ENCODE measurements around the gene ARHGAP15.

Gene ARHGAP15

DNA sequence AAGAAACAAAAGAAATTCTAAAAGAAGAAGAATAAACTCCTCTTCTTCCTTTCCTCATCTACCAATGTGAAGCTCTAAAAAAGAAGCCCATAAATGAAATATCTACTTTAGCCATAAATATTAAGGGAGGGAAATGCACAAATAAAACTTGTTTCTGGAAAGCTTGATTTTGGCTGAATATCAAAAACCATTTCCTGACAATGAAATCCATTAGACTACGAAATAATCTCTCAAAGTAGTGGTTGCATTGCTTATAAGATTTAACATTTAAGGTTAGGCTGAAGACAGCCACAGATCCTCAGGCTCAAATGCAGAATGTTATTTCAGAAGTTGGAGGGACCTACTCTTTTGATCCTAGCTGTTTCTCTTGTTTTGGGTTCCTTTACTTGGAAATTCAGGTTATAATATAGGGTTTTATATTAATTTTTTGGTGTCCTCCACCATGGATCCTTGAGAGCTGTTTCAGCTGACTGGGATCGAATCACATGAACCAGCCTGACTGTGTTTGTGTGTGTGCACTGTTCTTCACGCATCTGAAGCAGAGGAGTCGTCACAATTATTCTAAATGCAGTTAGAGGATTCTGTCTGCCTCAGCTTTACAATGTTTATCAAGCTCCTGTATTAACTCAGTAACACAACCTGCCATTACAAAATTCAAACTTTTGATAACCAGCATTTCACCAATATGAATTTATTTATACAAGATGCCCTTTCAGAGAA, 474.8 kb downstream of the ARHGAP15 start:
- H3K4me1 ChIP-seq, result no peaks in the 10 kb centered on the region
- H3K36me3 ChIP-seq, result no peaks in the 10 kb centered on the region
- no peaks in the 10 kb centered on the region for H3K27me3 ChIP-seq
- H3K9ac ChIP-seq, result no peak overlapping the region
- no peak overlapping the region for H3K27ac ChIP-seq
- H3K4me2 ChIP-seq, result no peak overlapping the region
- no peak overlapping the region for H3K4me3 ChIP-seq
- H4K20me1 ChIP-seq, result no peaks in the 10 kb centered on the region
- H3K9me3 ChIP-seq, result no peaks in the 10 kb centered on the region
- no peak for TF ChIP-seq Cebpa-rat (IDR thresholded peaks at IDR 0.05)

DNA sequence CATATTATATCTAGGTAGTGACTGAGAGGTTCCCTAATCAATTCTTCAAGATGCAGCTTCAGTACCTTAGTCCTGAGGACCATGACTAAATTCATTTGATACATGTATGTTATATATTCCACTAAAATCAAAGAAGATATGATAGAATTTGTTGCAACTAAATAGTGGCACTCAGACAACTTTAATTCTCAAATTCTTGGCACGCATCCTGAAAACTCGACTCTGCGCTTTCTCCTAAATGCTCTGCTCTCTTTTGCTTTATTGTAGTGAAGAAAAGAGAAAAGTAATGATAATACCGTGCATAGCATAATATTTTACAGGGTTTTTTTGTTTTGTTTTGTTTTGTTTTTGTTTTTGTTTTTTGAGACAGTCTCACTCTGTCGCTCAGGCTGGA, 475.3 kb downstream of the ARHGAP15 start:
- Histone ChIP-seq H3K27ac (no peak overlapping the region), H3K9ac (no peak overlapping the region), H3K36me3 (no peaks in the 10 kb centered on the region), H3K27me3 (no peaks in the 10 kb centered on the region), H3K9me3 (no peaks in the 10 kb centered on the region), H3K4me2 (no peak overlapping the region), H3K4me3 (no peak overlapping the region), H4K20me1 (no peaks in the 10 kb centered on the region), H3K4me1 (no peaks in the 10 kb centered on the region)
- no peak for TF ChIP-seq Cebpa-rat (IDR thresholded peaks at IDR 0.05)

DNA sequence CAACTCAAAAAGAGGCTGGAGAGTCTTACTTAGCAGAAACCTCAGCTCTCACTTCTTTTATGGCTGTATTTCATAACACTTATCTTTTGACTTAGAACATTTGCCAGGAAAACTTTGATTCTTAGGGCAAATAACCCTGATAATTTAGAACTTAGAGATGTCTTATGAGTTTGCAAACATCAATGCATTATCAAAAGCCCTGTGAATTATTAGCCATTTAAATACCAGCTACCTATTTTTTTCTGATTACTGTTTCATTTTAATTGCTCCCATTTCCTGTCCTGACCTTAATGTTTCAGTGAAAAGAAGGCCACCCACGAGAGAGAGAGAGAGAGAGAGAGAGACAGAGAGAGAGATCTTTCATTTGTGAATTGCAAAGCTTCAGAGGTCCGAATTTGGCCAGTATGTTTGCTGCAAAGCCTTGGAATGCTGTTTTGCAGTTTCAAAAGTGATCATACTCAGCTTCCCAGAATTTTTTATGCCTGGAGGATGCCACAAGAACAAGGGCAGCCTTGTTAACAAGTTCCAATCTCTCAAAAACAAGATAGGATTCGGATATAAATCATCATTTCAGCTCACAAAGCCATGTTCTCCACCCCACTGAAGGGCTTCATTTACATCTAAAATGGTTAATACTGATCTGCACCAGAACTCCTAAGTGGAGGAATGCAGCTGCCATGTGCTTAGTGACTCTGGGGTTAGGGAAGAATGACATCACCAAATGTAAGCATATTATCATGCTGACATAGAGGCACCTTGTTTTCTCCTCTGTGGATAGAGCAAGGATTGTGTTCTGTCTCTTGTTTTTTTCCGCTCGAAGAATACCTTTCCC, 478.2 kb downstream of the ARHGAP15 start:
- Histone ChIP-seq H3K36me3 (no peaks in the 10 kb centered on the region), H3K4me2 (no peak overlapping the region), H3K9me3 (no peaks in the 10 kb centered on the region), H4K20me1 (no peaks in the 10 kb centered on the region), H3K27ac (no peak overlapping the region), H3K4me3 (no peak overlapping the region), H3K4me1 (no peaks in the 10 kb centered on the region), H3K9ac (no peak overlapping the region), H3K27me3 (no peaks in the 10 kb centered on the region)
- no peak for TF ChIP-seq Cebpa-rat (IDR thresholded peaks at IDR 0.05)

DNA sequence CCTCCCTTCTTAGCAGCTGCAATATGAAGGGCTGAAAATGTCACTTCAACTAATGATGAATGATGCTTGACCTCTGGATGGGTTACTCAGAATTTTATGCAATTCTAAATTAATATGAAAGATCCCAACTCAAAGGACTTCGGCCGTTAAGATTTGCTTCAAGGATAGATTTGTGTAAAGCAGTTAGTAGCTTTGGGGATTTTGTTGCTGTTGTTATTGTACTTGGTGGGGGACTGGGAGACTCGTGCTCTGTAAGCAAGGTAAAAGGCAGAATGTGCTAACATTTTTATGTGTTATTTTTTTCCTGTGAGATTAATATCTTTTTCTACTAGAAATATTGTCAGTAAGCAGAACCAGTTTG, 478.8 kb downstream of the ARHGAP15 start:
- Histone ChIP-seq H3K4me3 (no peak overlapping the region), H3K4me2 (no peak overlapping the region)
- TF ChIP-seq Cebpa-rat (IDR thresholded peaks at IDR 0.05), result no peak

DNA sequence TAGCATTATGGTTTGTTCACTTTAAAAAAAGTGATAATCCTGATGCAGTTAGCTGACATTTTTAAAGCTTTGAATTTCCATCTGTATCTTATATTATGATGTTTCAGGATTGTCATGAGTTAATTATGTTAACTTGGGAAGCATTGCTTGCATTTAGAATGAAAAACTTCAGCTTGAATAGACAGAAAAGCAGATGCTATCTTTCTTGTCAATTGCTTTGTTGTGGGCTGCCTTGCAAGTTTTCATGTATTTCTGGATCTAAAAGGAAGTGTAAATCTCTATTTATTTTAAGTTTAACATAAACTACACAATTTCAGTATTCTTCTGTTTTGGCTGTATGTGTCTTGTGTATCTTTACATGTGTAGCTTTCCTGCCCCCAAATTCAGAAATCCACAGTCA, 479.5 kb downstream of the ARHGAP15 start:
- Histone ChIP-seq H3K4me1 (no peaks in the 10 kb centered on the region), H3K36me3 (no peaks in the 10 kb centered on the region), H3K9me3 (no peaks in the 10 kb centered on the region), H3K9ac (no peak overlapping the region), H3K4me2 (no peak overlapping the region), H3K27ac (no peak overlapping the region), H3K4me3 (no peak overlapping the region), H4K20me1 (no peaks in the 10 kb centered on the region), H3K27me3 (no peaks in the 10 kb centered on the region)
- no peak for TF ChIP-seq Cebpa-rat (IDR thresholded peaks at IDR 0.05)

More for the DNA sequence above, 478.8 kb downstream of the ARHGAP15 start:
- no peaks in the 10 kb centered on the region for H3K4me1 ChIP-seq
- H3K9ac ChIP-seq, result no peak overlapping the region
- no peaks in the 10 kb centered on the region for H4K20me1 ChIP-seq
- H3K27ac ChIP-seq, result no peak overlapping the region
- no peaks in the 10 kb centered on the region for H3K36me3 ChIP-seq
- no peaks in the 10 kb centered on the region for H3K27me3 ChIP-seq
- H3K9me3 ChIP-seq, result no peaks in the 10 kb centered on the region

DNA sequence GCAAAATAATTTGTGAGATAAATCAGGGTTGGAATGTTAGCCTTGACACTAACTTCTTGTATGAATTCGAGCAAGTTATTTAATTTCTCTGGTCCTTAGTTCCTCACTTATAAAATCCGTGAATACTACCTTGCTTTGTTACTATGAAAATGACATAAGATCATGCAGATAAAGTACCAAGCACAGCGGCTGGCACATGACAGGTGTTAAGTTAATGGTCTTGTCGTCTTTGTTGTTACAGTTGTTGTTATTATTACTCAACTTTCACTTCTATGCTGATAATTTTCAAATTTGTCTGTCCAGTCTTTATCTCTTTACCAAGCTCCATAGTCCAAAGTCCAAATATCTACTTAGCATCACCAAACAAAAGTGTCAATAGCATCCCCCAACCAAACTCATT, 482.1 kb downstream of the ARHGAP15 start:
- Histone ChIP-seq H4K20me1 (no peaks in the 10 kb centered on the region), H3K9ac (no peak overlapping the region), H3K4me3 (no peak overlapping the region)

DNA sequence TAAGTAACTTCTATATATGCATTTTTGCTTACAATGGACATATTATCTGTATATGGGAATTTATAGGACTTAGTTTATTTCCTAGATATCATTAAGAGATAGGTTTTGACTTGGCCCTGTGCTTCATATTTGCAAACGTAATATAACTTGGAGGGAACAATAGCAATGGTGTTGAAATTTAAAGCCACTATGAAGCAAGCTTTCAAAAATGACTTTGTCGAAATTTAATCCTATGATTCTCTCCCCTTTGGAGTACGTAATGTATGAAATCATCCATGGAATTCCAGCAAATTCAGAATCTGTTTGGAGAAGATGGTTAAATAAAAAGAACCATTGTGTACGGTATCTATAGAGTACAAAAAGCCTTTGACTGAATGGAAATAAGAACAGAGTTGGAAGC, 486.3 kb downstream of the ARHGAP15 start:
- Histone ChIP-seq H4K20me1 (no peaks in the 10 kb centered on the region), H3K4me3 (no peak overlapping the region), H3K4me2 (no peak overlapping the region), H3K27ac (no peak overlapping the region), H3K4me1 (no peaks in the 10 kb centered on the region), H3K27me3 (no peaks in the 10 kb centered on the region), H3K9me3 (no peaks in the 10 kb centered on the region), H3K36me3 (no peaks in the 10 kb centered on the region), H3K9ac (no peak overlapping the region)
- TF ChIP-seq Cebpa-rat (IDR thresholded peaks at IDR 0.05), result no peak

More for the DNA sequence above, 482.1 kb downstream of the ARHGAP15 start:
- TF ChIP-seq Cebpa-rat (IDR thresholded peaks at IDR 0.05), result no peak
- Histone ChIP-seq H3K9me3 (no peaks in the 10 kb centered on the region), H3K4me1 (no peaks in the 10 kb centered on the region), H3K27ac (no peak overlapping the region), H3K4me2 (no peak overlapping the region), H3K27me3 (no peaks in the 10 kb centered on the region), H3K36me3 (no peaks in the 10 kb centered on the region)

DNA sequence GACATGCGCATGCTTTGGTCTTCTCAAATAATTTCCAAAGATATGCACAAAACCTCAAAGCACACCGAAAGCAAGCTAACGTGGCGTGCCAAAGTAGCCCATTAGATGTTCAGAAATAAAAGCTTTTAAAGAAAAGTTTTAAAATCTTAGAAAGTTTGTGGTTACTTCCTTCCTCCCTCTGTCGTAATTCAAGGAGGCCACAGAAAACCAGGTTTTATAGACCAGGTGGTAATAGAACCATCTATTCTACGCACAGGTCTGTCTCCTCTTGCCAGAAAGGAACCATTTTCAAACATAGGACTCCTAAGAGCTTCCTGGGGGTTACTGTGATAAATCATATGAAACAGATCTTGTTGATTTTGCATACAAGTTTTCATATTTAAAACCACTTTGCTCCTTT, 487.2 kb downstream of the ARHGAP15 start:
- Histone ChIP-seq H3K27ac (no peak overlapping the region), H3K27me3 (no peaks in the 10 kb centered on the region), H3K36me3 (no peaks in the 10 kb centered on the region), H3K4me3 (no peak overlapping the region), H4K20me1 (no peaks in the 10 kb centered on the region), H3K4me2 (no peak overlapping the region), H3K9me3 (no peaks in the 10 kb centered on the region), H3K9ac (no peak overlapping the region), H3K4me1 (no peaks in the 10 kb centered on the region)
- no peak for TF ChIP-seq Cebpa-rat (IDR thresholded peaks at IDR 0.05)

DNA sequence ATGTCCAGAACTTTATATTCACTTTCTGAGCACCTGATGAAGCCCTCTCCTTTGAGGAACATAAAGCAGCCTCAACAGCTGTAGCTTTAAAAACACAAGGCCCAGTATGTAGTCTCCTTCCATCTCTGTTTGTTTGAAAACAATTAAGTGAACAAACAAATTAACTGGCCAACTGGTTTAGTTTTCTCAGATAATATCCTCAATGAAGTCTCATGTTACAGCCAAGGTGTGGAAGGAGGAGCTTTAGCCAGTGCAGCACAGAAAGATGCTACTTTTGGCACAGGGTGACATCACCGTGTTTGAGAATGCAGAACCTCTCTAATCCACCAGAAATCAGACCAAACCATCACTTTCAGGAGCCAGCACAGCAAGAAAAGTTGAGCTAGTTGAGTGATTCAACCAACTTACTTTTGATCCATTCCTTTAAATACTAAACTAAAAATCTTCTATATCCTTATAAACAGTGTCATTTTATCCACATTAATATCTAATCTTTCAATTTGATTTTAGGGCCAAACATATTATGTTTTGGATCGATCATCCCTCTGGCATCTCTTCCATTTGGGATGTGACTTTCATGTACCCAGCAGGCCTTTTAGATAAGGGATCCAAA, 488.7 kb downstream of the ARHGAP15 start:
- Histone ChIP-seq H3K36me3 (no peaks in the 10 kb centered on the region), H3K9ac (no peak overlapping the region), H3K27ac (no peak overlapping the region), H3K4me2 (no peak overlapping the region), H4K20me1 (no peaks in the 10 kb centered on the region), H3K9me3 (no peaks in the 10 kb centered on the region), H3K4me1 (no peaks in the 10 kb centered on the region), H3K4me3 (no peak overlapping the region), H3K27me3 (no peaks in the 10 kb centered on the region)
- TF ChIP-seq Cebpa-rat (IDR thresholded peaks at IDR 0.05), result no peak

DNA sequence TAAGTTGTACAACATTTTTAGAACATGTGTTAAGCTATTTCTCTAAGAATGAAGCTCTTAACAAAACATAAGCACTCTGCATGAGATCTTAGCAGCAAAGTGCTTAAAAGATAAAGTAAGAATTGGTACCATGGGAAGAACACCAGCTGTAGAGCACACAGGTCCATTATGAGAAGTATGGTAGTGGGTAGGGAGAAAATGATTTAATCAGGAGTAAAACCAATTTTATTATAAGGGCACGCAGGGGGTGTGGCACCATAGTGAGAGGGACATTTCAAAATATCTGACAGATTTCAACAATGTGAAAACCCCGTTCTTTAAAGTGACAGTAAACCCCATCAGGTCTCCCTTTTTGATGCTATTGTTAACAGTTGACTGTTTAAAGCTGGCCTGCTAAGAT, 492.9 kb downstream of the ARHGAP15 start:
- no peaks in the 10 kb centered on the region for H4K20me1 ChIP-seq
- peaks cover 9% of the 10 kb centered on the region for H3K9me3 ChIP-seq
- H3K9ac ChIP-seq, result no peak overlapping the region
- no peak for TF ChIP-seq Cebpa-rat (IDR thresholded peaks at IDR 0.05)
- H3K27ac ChIP-seq, result no peak overlapping the region
- no peaks in the 10 kb centered on the region for H3K4me1 ChIP-seq
- no peak overlapping the region for H3K4me3 ChIP-seq
- no peak overlapping the region for H3K4me2 ChIP-seq
- H3K27me3 ChIP-seq, result no peaks in the 10 kb centered on the region
- H3K36me3 ChIP-seq, result peaks cover 30% of the 10 kb centered on the region

All from BLaER1 (cell line).